ENCODE measurements around the gene UGT2A3.

GRCh38 chr4:68896749-68897148 lies 54.9 kb downstream of the UGT2A3 start:
- TF ChIP-seq FOXP2 (optimal IDR thresholded peaks at IDR 0.05; ENCODE audit: control extremely low read depth, extremely low read length, insufficient read depth): no peak
- no peak for TF ChIP-seq POLR2AphosphoS5 (IDR thresholded peaks at IDR 0.05; ENCODE audit: borderline replicate concordance, low read depth, low read length)
